Umbilical cord (tissue), 2 donors: ENCODE data around the gene ADCY7. TPM values are rescaled to one million over a fixed set of nuclear protein-coding genes. Genes with fewer than 3 reads are reported as not detected.

Experiments used
- DNase-seq: peaks from one replicate; pipeline ENCODE4 v3.0.0-alpha.2; 2015; ENCODE audit warnings: low spot score
- total RNA-seq: library from RNA; depleted of rRNA; stranded (reverse); fragments of >200 nt; gene quantifications from one replicate; pipeline ENCODE4 v1.2.3, GENCODE V29; 2014; ENCODE audit warnings: low replicate concordance; ENCODE audit not compliant: insufficient read depth

Gene ADCY7
- total RNA-seq, 1 donor from 2014 or later, result 29.4 TPM

DNA sequence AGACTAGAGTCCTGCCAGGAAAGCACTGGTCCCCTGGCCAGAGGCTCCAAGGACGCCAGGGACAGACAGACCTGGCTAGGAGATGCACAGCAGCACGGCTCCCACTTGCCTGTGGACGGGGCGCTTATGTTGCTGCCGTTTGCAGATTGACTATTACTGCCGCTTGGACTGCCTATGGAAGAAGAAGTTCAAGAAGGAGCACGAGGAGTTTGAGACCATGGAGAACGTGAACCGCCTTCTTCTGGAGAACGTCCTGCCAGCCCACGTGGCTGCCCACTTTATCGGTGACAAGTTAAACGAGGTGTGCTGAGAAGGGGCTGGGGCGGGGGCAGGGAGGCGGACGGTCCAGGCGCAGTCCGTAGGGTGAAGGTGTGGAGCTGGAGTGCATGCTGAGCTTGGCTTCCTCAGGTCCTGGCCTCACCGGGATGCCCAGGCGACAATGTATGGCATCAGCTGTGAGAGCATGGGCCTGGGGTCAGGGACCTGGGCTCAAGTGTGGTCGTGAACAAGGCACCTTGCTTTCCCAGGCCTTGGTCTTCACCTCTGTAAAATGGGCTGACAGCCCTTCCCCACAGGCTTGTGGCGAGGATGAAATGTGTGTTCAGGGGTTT lies 45.6 kb downstream of the ADCY7 start:
- no peak for DNase-seq

DNA sequence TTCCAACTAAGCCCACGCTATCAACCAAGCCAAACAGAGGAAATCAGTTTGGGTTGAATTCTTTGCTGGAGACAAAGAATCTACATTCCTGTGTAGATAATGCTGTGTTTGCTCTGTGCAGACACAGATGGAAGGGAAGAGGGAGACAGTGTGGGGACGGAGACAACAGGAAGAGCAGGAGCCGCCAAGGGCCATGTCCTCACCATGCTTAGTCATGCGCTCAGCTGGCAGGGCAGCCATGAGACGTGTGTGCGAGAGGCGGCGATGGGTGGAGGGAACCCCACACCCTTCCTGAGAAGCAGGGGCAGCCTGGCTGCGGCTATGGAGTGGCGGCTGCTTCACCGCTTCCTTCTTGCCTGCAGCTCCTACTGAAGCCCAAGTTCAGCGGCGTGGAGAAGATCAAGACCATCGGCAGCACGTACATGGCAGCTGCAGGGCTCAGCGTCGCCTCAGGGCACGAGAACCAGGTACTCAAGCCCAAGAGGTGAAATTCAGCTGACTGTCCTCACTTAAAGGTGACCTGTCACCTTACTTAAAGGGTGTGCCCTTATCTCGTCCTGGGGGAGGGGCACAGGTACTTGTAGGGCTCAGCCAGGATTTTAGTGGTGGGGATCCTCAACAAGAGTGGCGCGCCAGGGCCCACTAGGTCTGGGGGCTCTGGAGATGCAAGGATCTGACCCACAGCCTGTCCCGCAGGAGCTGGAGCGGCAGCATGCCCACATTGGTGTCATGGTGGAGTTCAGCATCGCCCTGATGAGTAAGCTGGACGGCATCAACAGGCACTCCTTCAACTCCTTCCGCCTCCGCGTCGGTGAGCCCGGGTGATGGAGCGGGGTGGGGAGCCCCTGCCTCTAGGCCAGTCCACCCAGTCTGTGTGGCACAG lies 47.5 kb downstream of the ADCY7 start:
- no peak for DNase-seq

DNA sequence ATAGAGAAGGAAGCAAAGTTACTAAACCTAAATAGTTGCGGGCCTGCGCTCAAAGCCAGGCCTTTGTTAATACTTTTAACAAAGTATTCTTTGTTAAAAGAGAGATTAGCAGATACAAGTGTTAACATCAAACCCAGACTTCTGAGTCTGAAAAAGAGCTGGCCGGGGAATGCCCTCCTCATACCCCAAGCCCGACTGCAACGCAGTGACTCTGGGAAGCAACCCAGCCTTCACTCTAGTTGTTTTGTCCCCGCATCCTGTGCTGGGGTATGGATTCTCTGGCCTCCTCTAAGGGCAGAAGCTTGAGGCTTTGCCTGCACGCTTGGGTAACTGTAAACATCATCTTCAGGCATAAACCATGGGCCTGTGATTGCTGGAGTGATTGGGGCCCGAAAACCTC lies 48.3 kb downstream of the ADCY7 start:
- no peak for DNase-seq

DNA sequence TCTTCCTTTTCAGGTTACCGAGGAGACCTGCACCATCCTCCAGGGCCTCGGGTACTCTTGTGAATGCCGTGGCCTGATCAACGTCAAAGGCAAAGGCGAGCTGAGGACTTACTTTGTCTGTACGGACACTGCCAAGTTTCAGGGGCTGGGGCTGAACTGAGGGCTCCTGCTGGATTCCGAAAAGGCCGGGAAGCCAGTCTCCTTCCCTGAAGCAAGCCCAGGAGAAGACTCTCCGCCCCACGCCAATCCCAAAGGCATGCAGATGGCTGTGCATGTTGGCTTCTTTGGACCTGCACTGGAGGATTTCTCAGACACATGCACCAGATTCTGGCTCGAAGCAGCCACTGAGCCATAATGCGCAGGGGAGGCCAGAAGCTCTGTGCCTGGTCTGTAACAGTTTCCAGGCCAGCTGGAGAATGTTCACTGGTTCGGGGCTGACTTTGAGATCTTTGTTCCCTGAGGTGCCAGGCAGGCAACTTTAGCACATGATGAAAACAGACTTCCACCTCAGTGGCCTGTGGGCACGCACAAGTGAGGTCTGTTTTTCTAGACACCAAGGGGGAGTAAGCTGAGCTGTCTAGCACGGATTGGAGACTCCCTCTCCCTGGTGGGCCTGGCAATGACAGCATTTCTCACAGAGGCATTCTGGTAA lies 49.1 kb downstream of the ADCY7 start:
- DNase-seq, result no peak

DNA sequence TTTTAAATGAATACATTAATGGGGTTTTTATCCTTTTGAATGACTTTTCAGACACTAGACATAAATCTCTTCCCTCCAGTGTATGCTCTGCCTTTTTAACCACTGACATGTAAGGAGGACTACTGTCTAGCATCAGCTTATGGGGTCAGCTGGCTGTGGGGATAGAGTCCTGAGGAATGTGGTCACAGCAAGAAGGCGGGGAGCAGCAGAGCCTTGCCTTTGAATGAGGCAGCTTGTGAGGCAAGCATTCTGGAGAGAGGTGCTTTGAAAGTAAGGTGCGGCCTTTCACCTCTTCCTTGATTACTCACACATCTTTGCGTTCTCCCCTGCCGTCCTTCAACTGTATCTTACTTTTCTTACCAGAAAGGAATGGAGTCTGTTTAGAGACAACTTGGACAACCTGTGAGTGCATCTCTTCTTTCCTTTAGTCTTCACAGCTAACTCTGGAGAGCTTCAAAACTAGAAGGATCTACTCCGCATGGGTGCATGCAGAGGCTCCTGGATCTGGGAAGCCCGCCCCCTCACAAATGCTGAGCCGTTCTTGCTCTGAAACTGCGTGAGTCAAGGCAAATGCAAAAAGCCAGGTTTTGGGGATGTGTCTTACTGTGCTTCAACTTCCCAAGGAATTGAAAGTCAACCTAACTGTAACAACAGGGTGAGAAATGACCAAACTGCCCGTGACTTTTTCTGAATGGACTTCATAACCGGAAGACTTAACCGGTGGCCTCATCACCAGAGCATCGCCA lies 49.9 kb downstream of the ADCY7 start:
- no peak for DNase-seq

DNA sequence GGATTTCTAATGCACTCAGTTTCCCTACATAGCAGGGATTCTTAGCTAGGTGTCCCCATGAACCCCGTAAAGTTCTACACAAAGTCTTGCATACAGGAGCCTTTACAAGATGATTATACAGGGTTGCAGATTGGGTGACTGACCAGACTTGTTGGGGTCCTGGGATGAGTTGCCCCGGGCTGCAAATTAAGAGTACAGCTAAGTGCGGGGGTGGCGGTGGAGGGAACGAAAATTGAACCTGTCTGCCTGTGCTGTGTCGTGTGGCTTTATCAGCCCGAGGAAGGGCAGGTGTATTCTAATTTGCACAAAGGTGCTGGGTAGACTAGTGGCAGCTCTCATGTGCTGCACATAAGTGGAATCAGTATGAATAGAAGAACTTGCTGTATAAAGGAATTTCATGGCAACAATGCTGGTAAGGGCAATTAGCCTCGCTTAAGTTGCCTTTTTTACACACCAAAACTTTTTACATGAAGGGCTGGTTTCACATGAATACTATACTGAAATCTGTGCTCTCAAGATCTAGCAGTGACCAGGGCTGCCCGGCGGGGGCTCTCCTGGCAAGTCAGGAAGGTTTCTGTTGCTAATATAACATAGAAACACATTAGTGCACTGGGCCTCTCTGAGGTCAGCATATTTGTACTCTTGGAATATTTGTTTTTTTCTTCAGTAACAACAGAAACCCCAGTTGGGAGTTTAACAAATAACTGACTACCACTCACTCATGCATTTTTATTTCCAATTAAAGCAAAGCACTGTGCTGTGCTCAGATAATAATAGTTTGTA lies 50.7 kb downstream of the ADCY7 start:
- DNase-seq, result no peak

DNA sequence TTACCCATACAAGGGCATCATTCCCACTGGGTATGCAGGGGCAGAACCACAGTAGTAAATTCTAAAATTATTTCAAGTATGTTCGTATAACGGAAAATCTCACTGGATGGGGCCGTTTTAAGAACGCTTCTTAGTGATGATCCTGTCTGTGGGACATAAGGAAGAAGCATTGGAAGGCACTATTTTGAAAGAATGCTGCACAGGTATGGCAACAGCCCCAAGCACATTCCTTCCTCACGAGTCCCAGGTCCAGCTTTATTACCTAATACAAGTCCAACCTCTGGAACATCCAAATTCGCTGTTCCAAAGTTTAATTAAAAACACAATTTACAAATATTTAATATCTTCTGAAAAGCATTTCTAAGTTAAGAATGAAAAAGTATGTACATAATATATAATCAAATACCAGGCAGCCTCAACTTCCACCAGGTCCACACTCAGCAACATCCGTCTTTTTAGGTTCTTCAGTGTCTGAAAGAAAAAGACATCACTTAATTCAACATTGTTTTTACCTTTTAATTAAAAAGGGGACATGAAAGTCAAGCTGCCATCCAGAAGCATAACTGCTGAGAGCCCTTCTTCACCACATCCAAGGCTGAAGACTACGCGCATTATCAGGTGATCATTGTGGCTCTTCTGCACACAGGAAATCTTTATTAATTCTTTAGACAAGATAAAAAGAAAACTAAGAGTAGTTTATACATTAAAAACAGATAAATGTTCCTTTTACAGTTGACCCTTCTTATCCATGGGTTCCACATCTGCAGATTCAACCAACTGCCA lies 52.6 kb downstream of the ADCY7 start:
- DNase-seq, result no peak

DNA sequence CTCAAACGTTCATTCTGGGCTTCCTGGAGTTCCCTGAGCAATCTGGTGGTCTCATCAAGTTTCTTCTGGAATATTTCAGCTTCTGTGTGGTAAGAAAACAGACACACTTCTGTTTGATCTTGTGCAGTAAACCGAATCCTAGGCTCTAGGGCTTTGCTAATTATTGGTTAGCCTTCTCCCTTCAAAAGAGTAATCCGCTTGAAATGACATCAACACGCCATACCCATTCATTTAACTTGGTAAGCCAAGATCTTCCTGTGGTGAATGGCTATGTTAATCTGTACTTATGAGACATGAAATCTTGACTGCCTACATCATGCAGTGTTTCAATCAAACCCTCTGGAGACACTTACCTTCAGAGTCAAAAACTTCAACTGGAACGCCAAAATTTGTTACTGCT lies 54.0 kb downstream of the ADCY7 start:
- DNase-seq, result no peak

DNA sequence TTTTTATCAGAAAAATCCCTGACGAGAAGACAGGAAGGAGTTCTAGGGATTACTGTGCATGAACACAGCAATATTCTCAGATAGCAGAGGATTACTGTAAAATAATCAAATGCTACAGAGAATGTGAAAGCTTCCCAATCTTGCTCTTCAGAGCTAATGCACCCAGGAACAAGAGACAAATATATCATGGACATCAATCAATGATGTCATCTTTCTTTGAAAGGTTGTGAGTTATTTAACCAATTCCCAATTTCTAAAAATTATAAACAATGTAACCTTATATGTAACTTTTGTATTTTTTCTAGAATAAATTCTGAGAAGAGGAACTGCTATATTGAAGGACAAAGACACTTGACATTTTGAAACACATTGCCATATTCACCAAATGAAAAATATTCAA lies 56.0 kb downstream of the ADCY7 start:
- no peak for DNase-seq

DNA sequence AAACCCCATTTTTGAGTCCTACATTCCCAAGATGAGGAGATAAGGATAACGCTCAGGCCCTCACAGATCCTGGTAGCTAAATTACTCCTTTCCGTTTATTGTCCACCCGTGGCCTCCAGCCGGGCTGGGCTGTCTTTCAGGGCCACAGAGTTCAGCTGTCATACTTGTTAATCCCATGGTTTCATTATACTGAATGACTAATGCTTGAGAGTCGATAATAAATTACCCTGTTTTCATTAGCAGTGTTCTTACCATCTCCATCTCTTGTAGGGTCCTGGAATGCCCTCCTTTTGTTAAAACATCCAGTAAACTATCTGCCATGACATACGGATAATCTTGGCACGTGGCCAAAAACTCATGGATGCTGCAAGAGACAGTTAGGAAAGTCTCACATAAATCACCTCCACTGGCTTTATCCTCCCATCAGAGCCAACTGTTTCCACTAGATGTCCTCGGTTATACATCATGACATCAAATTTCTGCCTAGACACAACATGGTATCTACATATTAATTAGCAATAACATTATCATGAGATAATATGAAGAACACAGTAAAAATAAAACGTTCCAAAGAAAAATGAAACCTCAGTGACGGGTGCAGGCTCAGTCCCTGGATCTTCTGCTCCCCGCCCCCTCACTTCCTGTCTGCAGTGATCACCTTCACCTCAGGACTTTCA lies 57.1 kb downstream of the ADCY7 start:
- peak; percentile 25 for DNase-seq

DNA sequence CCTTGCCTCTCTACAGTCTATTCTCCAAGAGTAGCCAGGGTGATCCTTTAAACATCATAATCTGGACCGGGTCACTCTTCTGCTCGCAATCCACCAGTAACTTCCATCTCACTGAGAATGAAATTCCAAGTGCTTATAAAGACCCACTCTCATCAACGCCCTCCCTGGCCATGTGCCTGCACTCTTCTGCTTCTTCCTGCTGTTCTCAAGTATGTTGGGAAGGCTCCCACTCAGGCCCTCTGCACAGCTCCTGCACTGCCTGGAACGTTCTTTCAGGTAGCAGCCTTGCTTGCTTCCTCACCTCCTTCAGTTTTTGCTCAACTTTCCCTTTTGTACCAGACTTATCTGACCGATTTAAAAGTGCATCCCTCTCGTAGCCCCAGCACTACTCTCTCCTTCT lies 58.0 kb downstream of the ADCY7 start:
- no peak for DNase-seq

DNA sequence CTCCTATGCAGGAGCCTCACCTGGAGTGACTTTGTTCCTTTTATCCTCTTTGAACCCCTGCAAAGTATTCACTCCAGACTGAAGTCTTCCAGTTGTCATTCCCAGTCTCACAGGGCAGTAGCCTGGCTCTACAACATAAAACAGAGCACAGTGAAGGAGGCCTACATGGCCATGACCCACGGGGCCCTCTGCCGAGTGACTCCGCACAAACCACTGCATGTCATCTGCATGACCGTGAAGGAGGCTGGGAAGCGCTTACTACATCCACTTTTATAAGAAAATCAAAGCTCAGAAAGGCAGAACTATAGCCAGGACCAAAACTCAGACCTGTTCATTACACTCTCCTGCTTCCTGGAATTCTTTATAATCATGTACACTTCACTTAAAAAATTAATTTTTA lies 59.9 kb downstream of the ADCY7 start:
- DNase-seq, result no peak

DNA sequence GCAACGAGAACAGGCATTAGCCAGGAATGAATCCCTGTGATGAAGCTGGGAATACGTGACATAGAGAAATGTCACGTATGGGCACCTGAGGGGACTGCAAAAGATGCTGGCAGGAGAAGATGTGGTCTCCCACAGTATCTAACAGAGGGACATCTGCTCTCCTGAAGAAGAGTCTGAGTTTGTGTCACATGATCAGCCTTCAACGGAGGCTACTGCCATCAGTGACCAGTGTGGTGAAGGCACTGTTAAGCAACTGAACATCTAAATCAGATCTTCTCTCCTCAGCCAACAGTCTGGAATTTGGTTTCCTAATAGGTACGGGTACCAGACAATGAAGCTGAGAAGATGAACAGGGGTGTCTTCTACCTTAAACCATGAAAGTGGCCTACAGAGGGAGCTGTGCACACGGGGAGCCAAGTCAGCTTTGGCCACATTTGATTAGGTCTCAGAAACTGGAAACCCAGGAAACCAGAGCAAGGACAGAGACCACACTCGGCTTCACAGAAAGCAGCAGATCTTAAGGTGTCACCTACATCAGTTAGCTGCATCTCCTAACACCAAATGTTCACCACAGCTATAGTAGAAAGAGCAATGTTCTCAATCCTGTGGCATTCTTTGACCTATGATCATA lies 60.6 kb downstream of the ADCY7 start:
- DNase-seq, result peak; percentile 25

DNA sequence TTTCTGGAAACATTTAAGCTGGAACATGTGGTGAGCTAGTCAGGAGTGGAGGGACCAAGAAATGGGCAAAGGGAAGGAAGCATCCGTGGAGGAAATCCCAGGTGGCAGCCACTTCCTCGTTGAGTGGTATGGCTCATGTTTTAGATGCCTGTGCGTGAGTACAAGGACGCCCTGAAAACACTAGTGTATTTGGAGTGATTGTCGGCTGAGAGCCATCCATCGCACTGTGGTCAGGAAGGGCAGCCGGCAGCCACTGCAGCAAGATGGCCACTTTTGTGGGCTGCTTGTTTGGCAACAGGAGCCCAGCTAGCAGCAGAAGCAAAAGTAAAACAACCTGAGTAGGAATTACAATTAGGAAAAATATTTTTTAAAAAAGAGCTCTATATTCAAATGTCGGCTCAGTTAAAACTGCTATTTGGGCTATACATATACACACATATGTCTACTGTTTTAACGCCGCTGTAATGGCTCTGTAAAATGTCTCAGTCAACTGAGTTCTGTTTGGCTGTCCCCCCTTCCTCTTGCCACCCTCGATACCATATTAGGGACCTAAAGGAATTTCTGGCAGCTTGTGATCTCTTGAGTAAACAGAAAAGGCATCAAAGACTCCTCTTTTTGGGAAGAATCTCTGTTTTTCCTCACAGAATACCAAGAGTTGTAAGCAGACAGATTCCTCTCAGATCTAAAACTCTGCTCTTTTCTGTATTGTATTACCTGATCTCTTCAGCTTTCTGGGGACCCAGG lies 63.3 kb downstream of the ADCY7 start:
- DNase-seq, result peak; percentile 27

DNA sequence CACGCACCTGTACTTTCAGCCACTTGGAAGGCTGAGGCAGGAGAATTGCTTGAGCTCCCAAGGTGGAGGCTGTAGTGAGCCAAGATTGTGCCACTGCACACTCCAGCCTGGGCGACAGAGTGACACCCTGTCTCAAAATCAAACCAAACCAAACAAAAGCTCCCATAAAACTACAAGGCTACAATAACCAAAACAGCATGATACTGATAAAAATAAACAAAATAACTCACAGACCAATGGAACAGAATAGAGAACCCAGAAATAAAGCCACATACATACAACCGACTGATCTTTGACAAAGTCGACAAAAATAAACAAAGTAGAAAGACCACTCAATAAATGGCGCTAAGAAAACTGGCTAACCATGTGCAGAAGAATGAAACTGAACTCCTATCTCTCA lies 65.2 kb downstream of the ADCY7 start:
- no peak for DNase-seq

DNA sequence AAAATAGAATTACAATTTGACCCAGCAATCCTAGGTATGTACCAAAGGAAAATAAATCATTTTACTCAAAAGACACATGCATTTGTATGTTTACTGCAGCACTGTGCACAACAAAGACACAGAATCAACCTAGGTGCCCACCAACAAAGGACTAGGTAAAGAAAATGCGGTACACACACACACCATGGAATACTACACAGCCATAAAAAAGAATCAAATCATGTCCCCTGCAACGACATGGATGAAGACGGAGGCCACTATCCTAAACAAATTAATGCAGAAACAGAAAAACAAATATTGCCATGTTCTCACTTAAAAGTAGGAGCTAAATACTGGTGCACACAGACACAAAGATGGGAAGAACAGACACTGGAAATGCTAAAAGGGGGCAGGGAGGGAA lies 66.2 kb downstream of the ADCY7 start:
- DNase-seq, result no peak

DNA sequence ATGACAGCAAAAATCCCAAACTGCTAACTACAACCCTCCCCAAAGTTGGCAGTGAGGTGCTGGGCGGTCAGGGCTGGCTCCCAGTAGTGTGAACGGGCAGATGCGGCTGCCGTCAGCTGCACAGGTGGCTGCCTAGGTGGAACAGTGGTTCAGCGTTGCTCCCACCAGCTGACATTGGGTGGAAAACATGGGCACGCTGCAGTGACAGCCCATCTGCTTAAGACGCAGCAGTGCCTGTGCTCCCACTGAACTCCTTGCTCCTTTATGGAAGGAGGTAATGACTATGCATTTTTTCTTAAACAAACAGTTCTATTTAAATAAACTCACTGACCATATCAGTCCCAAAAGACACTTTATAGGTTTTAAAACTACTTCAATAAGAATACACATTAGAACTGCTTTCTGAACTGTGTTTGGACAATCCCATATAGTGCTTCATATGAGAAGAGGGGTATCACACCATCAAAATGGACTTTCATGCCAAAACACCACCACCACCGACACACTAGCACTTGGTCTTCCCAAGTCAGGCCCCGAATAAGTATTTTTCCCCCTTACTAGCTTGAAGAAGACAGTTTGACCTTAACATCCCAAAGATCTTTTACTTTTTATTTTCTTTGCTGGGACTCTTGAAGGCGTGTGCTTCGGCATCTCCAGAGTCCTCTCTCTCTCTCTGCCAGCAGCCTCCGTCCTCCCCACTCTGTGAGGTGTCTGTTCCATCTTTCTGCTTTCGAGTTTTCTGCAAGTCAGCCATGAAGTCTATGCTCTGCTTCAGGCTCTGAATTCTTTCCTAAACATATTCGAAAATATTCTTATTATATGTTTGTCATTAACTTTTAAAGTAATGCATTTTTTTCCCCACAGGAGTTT lies 68.0 kb downstream of the ADCY7 start:
- DNase-seq, result no peak
